ENCODE data around the gene CCT5.

The CCT5 gene

DNA sequence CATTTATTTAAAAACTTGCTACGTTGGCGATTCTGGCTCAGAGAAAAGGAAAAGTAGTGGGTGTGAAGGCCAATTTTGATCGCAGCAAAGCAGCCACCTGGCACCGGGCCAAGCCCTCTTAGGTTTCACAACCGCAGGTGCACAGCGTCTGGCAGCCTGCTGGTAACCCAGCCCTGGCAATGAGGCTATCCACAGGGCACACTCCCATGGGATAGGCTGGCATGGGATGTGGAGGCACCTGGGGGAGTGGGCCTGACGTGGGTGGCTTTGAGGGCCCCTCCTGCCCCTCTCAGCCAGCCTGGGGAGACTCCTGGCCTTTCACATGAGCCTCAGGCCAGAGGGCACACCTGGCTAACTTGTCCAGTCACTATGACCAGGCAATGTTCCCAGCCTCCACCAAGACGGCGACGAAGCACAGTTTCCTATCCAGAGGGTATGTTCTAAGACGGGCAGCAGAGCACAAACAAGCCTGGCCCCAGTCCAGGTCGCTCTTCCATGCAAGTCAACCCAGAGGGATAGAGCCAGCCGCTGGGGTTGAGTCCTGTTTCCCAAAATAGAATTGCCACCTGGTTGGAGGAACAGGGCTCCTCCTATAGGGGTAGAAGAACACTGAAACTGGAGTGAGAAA is 38.6 kb downstream of the CCT5 start (continued):
- TF ChIP-seq, protein P1, sequence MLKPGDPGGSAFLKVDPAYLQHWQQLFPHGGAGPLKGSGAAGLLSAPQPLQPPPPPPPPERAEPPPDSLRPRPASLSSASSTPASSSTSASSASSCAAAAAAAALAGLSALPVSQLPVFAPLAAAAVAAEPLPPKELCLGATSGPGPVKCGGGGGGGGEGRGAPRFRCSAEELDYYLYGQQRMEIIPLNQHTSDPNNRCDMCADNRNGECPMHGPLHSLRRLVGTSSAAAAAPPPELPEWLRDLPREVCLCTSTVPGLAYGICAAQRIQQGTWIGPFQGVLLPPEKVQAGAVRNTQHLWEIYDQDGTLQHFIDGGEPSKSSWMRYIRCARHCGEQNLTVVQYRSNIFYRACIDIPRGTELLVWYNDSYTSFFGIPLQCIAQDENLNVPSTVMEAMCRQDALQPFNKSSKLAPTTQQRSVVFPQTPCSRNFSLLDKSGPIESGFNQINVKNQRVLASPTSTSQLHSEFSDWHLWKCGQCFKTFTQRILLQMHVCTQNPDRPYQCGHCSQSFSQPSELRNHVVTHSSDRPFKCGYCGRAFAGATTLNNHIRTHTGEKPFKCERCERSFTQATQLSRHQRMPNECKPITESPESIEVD (tag by site-specific recombination; IDR thresholded peaks at IDR 0.05), result peak; percentile 61; the same call in 1 of the 2 replicates
- TF ChIP-seq, protein P2, sequence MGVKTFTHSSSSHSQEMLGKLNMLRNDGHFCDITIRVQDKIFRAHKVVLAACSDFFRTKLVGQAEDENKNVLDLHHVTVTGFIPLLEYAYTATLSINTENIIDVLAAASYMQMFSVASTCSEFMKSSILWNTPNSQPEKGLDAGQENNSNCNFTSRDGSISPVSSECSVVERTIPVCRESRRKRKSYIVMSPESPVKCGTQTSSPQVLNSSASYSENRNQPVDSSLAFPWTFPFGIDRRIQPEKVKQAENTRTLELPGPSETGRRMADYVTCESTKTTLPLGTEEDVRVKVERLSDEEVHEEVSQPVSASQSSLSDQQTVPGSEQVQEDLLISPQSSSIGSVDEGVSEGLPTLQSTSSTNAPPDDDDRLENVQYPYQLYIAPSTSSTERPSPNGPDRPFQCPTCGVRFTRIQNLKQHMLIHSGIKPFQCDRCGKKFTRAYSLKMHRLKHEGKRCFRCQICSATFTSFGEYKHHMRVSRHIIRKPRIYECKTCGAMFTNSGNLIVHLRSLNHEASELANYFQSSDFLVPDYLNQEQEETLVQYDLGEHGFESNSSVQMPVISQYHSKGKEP (tag by site-specific recombination; IDR thresholded peaks at IDR 0.05), result peak; percentile 95
- TF ChIP-seq, protein P3, sequence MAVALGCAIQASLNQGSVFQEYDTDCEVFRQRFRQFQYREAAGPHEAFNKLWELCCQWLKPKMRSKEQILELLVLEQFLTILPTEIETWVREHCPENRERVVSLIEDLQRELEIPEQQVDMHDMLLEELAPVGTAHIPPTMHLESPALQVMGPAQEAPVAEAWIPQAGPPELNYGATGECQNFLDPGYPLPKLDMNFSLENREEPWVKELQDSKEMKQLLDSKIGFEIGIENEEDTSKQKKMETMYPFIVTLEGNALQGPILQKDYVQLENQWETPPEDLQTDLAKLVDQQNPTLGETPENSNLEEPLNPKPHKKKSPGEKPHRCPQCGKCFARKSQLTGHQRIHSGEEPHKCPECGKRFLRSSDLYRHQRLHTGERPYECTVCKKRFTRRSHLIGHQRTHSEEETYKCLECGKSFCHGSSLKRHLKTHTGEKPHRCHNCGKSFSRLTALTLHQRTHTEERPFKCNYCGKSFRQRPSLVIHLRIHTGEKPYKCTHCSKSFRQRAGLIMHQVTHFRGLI (tag by site-specific recombination; IDR thresholded peaks at IDR 0.05), result 0 out of 2 replicates have a peak, but pooled peaks have one; percentile 36
- TF ChIP-seq ZBTB48 (tag by site-specific recombination; IDR thresholded peaks at IDR 0.05) (0 out of 2 replicates have a peak, but pooled peaks have one; percentile 3), ZNF211 (tag by site-specific recombination; IDR thresholded peaks at IDR 0.05; ENCODE audit: low read depth) (no peak), ZNF112 (tag by site-specific recombination; IDR thresholded peaks at IDR 0.05) (peak; percentile 74; the same call in 1 of the 2 replicates), KLF8 (tag by site-specific recombination; IDR thresholded peaks at IDR 0.05) (peak; percentile 32; the same call in 1 of the 2 replicates), ZNF776 (tag by site-specific recombination; IDR thresholded peaks at IDR 0.05; ENCODE audit: borderline replicate concordance) (peak; percentile 97), ZNF544 (tag by site-specific recombination; IDR thresholded peaks at IDR 0.05) (peak; percentile 96), ZNF366 (tag by site-specific recombination; conservative IDR thresholded peaks at IDR 0.05) (0 out of 2 replicates have a peak, but pooled peaks have one; percentile 21), ZEB2 (tag by site-specific recombination; IDR thresholded peaks at IDR 0.05) (peak; percentile 45; the same call in 1 of the 2 replicates), ZNF350 (tag by site-specific recombination; IDR thresholded peaks at IDR 0.05) (peak; percentile 86), ZNF600 (tag by site-specific recombination; IDR thresholded peaks at IDR 0.05) (peak; percentile 50; the same call in 1 of the 2 replicates), ZNF184 (tag by site-specific recombination; IDR thresholded peaks at IDR 0.05) (peak; percentile 93; the same call in 1 of the 2 replicates), ZNF791 (tag by site-specific recombination; IDR thresholded peaks at IDR 0.05) (no peak), ZBTB8A (tag by site-specific recombination; IDR thresholded peaks at IDR 0.05) (peak; percentile 72), ZNF473 (tag by site-specific recombination; IDR thresholded peaks at IDR 0.05) (0 out of 2 replicates have a peak, but pooled peaks have one; percentile 31), OVOL3 (tag by site-specific recombination; IDR thresholded peaks at IDR 0.05) (0 out of 2 replicates have a peak, but pooled peaks have one; percentile 54), ZSCAN18 (tag by site-specific recombination; IDR thresholded peaks at IDR 0.05) (0 out of 2 replicates have a peak, but pooled peaks have one; percentile 37), ZNF521 (tag by site-specific recombination; IDR thresholded peaks at IDR 0.05) (no peak), ZNF501 (tag by site-specific recombination; IDR thresholded peaks at IDR 0.05) (peak; percentile 76), ZSCAN23 (tag by site-specific recombination; IDR thresholded peaks at IDR 0.05) (no peak), FEZF1 (tag by site-specific recombination; IDR thresholded peaks at IDR 0.05) (peak; percentile 57; the same call in 1 of the 2 replicates), ZFHX2 (tag by site-specific recombination; conservative IDR thresholded peaks at IDR 0.05) (peak; percentile 89), ZBTB10 (tag by site-specific recombination; IDR thresholded peaks at IDR 0.05) (peak; percentile 43)
- TF ChIP-seq, protein P4, sequence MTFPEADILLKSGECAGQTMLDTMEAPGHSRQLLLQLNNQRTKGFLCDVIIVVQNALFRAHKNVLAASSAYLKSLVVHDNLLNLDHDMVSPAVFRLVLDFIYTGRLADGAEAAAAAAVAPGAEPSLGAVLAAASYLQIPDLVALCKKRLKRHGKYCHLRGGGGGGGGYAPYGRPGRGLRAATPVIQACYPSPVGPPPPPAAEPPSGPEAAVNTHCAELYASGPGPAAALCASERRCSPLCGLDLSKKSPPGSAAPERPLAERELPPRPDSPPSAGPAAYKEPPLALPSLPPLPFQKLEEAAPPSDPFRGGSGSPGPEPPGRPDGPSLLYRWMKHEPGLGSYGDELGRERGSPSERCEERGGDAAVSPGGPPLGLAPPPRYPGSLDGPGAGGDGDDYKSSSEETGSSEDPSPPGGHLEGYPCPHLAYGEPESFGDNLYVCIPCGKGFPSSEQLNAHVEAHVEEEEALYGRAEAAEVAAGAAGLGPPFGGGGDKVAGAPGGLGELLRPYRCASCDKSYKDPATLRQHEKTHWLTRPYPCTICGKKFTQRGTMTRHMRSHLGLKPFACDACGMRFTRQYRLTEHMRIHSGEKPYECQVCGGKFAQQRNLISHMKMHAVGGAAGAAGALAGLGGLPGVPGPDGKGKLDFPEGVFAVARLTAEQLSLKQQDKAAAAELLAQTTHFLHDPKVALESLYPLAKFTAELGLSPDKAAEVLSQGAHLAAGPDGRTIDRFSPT (tag by site-specific recombination; IDR thresholded peaks at IDR 0.05), result peak; percentile 73; the same call in 1 of the 2 replicates
- TF ChIP-seq, protein P5, sequence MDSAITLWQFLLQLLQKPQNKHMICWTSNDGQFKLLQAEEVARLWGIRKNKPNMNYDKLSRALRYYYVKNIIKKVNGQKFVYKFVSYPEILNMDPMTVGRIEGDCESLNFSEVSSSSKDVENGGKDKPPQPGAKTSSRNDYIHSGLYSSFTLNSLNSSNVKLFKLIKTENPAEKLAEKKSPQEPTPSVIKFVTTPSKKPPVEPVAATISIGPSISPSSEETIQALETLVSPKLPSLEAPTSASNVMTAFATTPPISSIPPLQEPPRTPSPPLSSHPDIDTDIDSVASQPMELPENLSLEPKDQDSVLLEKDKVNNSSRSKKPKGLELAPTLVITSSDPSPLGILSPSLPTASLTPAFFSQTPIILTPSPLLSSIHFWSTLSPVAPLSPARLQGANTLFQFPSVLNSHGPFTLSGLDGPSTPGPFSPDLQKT (IDR thresholded peaks at IDR 0.05; ENCODE audit: borderline replicate concordance, low read depth, low read length), result no peak
